ENCODE results near the gene ACTR3C.

Gene ACTR3C

DNA sequence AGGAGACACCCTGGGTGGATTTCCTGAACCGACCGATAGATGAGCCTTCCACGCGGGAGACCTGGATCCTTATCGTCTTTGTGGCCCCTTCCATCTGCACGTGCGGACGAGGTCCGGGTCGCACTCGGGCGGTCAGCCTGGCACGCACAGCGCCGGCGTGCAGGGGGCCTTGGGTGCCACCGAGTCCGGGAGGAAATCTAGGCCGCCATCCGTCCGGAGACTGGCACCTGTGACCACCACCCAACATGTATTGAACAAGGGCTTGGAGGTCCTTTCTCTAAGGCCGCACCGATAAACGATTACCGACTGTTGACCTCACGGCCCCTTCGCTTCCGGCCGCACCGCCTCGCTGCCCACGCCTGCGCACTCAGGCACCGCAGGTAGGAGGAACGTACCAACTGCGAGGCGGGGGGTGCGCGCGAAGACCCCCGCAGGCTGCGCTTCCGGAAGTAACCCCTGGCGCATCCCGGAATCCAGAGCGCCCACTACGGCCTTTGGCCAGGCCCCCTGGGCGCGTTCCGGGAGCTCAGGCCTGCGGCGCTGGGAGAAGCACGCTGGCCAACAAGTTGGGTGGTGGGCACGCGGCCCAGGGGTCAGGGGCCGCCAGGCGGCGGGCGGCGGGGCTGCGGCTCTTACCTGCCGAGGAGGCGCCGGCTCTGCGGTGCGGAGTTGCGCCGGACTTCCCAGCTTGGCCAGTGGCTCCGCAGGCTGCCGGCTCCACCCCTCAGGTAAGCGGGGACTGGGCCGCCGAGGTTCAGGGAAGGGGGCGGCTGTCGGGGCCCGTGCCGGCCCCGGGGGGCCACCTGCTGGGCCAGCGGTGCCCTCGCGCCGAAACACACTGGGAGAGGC, at the start of gene ACTR3C, which contains the start of gene LRRC61:
Gene ACTR3C (minus strand): TSS at position 713 of the 849 bp plus-strand sequence. CDS start 28,249 bp downstream, outside the sequence.
Gene LRRC61 (plus strand): TSS at position 523 of the 849 bp plus-strand sequence. CDS start 13,507 bp downstream, outside the sequence.
- DNase-seq: peak; percentile 87

- no peak for DNase-seq
Measured at GRCh38 chr7:150372271-150373048, 49.1 kb upstream of the ACTR3C start.

DNA sequence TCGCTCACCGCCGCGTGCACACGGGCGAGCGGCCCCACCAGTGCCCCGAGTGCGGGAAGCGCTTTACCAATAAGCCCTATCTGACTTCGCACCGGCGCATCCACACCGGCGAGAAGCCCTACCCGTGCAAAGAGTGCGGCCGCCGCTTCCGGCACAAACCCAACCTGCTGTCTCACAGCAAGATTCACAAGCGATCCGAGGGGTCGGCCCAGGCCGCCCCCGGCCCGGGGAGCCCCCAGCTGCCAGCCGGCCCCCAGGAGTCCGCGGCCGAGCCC, 48.6 kb upstream of the ACTR3C start:
- no peak for DNase-seq

DNA sequence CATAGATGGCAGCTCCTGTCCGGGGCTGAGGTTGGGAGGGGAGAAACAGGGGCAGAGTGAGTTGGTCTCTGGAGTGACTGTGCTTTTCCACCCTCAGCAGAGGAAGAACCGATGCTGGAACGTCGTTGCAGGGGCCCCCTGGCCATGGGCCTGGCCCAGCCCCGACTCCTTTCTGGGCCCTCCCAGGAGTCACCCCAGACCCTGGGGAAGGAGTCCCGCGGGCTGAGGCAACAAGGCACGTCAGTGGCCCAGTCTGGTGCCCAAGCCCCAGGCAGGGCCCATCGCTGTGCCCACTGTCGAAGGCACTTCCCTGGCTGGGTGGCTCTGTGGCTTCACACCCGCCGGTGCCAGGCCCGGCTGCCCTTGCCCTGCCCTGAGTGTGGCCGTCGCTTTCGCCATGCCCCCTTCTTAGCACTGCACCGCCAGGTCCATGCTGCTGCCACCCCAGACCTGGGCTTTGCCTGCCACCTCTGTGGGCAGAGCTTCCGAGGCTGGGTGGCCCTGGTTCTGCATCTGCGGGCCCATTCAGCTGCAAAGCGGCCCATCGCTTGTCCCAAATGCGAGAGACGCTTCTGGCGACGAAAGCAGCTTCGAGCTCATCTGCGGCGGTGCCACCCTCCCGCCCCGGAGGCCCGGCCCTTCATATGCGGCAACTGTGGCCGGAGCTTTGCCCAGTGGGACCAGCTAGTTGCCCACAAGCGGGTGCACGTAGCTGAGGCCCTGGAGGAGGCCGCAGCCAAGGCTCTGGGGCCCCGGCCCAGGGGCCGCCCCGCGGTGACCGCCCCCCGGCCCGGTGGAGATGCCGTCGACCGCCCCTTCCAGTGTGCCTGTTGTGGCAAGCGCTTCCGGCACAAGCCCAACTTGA, 48.0 kb upstream of the ACTR3C start:
- no peak for DNase-seq

GRCh38 chr7:150370612-150371071, 47.3 kb upstream of the ACTR3C start:
- DNase-seq: no peak

DNA sequence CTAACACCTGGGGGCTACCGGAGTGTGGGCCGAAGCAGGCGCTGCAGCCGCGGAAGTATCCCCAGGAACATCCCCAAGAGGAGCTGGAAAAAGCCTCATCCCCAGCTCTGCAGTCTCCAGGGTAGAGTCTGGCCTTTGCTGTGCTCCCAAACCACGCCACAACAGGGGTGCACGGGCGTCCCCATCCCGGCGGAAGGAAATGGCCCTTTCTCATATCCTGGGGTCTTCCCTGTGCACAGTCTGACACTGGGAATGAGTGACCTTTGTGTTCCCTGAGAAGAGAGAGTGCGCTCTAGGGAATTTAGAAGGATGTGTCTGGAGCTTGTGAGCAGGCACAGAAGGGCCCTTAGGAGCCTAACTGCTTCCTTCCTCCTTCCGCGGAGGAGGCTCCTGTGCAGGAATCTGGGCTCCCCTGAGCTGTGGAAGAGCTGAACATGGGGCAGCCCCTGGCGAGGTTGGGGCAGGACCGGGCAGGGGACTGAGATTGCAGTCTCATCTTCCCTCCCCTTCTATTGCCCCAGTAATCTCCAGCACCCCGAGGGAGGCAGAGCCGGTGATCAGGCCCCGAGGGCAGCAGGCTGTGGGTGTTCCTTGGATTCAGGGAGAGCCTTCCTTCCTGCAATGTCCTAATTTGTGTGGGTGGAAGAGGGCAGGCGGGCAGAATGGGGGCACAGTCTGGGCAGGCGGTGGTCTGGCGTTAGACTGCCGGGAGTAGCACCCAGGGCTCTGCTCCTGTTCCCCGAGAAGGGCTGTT, 46.6 kb upstream of the ACTR3C start:
- DNase-seq: no peak

- peak; percentile 76 for DNase-seq
Measured at GRCh38 chr7:150368884-150369747, 45.8 kb upstream of the ACTR3C start.

GRCh38 chr7:150368096-150368883, 44.9 kb upstream of the ACTR3C start, which contains the start of gene REPIN1:
Gene REPIN1 (plus strand): TSS chr7:150368822. CDS start chr7:150369712, 890 bp downstream.
- DNase-seq: peak; percentile 92

DNA sequence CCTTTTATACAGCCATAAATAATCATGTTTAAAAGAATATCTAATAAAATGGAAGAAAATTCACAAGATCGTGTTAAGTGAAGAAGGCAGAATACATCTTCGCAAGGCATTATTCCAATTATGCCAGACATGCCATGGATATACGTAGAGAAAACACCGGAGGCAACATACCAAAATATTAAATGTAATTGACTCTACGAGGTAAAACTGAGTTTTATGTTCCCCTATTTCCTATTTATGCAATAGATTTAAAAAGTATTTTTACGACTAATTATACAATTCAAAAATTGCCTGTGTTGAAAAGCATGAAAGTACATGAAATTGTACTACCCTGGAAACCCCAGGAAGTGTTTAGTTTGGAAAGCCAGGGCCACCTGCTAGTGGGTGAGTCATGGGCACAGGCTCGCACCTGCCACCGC, 44.3 kb upstream of the ACTR3C start:
- no peak for DNase-seq

- DNase-seq: no peak
Measured at GRCh38 chr7:150365673-150366398, 42.5 kb upstream of the ACTR3C start.

- DNase-seq: no peak
Measured at GRCh38 chr7:150365194-150365593, 41.8 kb upstream of the ACTR3C start.

DNA sequence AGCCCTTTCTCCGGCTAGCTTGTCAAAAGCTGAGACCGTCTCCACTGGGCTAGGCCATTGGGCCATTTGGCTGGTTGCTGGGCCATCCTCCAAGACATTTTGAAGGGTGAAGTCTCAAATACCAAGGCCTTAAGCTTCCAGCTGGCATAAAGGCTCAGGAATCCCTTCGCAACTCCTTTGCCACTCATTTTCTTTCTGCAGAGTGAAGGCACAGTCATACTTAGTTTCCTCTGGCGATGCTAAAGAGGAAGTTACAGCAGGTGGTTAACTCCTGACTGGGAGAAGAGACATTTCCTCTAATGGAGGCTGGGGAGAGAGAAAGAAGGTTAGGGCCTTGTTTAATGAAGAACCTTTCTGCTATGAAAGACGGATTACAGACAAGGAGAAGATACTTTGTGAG, 40.5 kb upstream of the ACTR3C start:
- no peak for DNase-seq

DNA sequence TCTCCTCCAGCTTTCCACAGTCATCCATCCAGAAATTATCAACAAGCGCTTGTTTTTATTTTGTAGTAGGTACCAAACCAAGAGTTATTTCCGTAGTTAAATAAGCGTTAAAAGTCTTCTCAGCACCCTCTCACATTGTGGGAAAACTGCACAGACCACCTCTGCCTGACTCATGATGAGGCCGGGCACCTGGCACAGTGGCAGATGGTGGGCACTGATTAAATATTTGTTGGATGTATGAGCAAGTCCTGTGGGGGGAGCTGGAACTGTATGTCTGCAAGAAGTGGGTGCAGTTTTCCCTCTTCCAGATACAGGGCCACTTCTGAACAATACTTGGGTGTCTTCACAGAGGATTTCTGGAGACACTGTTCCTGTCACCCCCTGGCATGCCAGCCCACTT, 40.0 kb upstream of the ACTR3C start:
- DNase-seq: no peak

GRCh38 chr7:150361807-150362621, 38.7 kb upstream of the ACTR3C start:
- no peak for DNase-seq

DNA sequence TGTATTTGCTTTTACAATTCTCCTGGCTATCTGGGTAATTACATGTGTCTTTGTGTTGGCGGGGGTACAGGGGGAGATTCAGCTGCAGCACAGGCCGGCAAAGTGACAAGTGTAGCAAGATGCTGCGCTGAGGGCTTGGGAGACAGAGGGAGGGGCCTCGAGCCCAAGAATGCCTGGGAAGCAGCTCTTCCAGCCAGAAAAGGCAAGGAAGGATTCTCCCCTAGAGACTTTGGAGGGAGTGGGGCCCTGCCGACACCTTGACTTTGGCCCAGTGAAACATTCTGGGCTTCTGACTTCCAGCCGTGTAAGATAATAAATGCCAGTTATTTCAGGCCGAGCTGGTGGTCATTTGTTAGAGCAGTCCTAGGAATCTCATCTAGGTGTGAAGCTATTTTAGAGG, 38.1 kb upstream of the ACTR3C start:
- DNase-seq: no peak

- no peak for DNase-seq
Measured at GRCh38 chr7:150360363-150361058, 37.2 kb upstream of the ACTR3C start.

GRCh38 chr7:150359622-150360362, 36.4 kb upstream of the ACTR3C start:
- DNase-seq: no peak
